Activated CD4-positive, alpha-beta T cell treated with anti-CD3 and anti-CD28 coated beads, Interleukin-2, amount 50 U/mL, for 16 hours (primary cell): ENCODE data around the gene ATP6V1G1.
"Not testable (repeated sequence)": the region's sequence is repeated elsewhere in the genome, so short reads cannot be mapped to it uniquely, and the experiment has no call there.

Experiments
- DNase-seq: peaks from one replicate; pipeline ENCODE4 v3.0.0-alpha.2; 2020

Gene ATP6V1G1

GRCh38 chr9:114587345-114588202 is at the start of gene ATP6V1G1:
Gene ATP6V1G1, plus strand, starts transcription at chr9:114587769. Its CDS starts 70 bp downstream, at chr9:114587839.
- peak; percentile 99 for DNase-seq

GRCh38 chr9:114538241-114538640 is 49.3 kb upstream of the ATP6V1G1 start:
- DNase-seq = no peak

- no peak for DNase-seq
These were observed 47.7 kb upstream of the ATP6V1G1 start for GRCh38 chr9:114539701-114540380.

GRCh38 chr9:114545055-114545454 is 42.5 kb upstream of the ATP6V1G1 start:
- DNase-seq = no peak

GRCh38 chr9:114546851-114547250 is 40.7 kb upstream of the ATP6V1G1 start:
- DNase-seq = no peak

GRCh38 chr9:114549697-114550330 is 37.8 kb upstream of the ATP6V1G1 start:
- DNase-seq = no peak

GRCh38 chr9:114551750-114552685 is 35.6 kb upstream of the ATP6V1G1 start:
- DNase-seq = no peak

GRCh38 chr9:114552706-114553105 is 34.9 kb upstream of the ATP6V1G1 start:
- no peak for DNase-seq

GRCh38 chr9:114553202-114553601 is 34.4 kb upstream of the ATP6V1G1 start:
- no peak for DNase-seq

- DNase-seq = no peak
These were observed 31.9 kb upstream of the ATP6V1G1 start for GRCh38 chr9:114555696-114556095.

- DNase-seq = no peak
These were observed 29.4 kb upstream of the ATP6V1G1 start for GRCh38 chr9:114558027-114558675.

- no peak for DNase-seq
These were observed 27.6 kb upstream of the ATP6V1G1 start for GRCh38 chr9:114559830-114560513.

GRCh38 chr9:114560956-114561355 is 26.6 kb upstream of the ATP6V1G1 start:
- DNase-seq = no peak

GRCh38 chr9:114561771-114562170 is 25.8 kb upstream of the ATP6V1G1 start:
- no peak for DNase-seq

GRCh38 chr9:114565204-114565603 is 22.4 kb upstream of the ATP6V1G1 start:
- DNase-seq = no peak

GRCh38 chr9:114570742-114571141 is 16.8 kb upstream of the ATP6V1G1 start:
- no peak for DNase-seq

GRCh38 chr9:114571391-114571790 is 16.2 kb upstream of the ATP6V1G1 start:
- no peak for DNase-seq

GRCh38 chr9:114572199-114572598 is 15.4 kb upstream of the ATP6V1G1 start:
- DNase-seq = no peak

- no peak for DNase-seq
These were observed 13.1 kb upstream of the ATP6V1G1 start for GRCh38 chr9:114574438-114574837.

- DNase-seq = not testable (repeated sequence)
These were observed 10.8 kb upstream of the ATP6V1G1 start for GRCh38 chr9:114576779-114577178.

GRCh38 chr9:114578134-114578533 is 9.4 kb upstream of the ATP6V1G1 start:
- DNase-seq = not testable (repeated sequence)
